SKM-1 treated with dmso at 0.1 percent for 144 hours (cell line): ENCODE results near the gene RANBP1.

Experiments
- DNase-seq: peaks from one replicate; lab custom pipeline; 2025; ENCODE audit not compliant: unreplicated experiment; lab: John Stamatoyannopoulos, UW

RANBP1 gene

GRCh38 chr22:20135806-20136602, 20.1 kb downstream of the RANBP1 start:
- DNase-seq = no peak

DNA sequence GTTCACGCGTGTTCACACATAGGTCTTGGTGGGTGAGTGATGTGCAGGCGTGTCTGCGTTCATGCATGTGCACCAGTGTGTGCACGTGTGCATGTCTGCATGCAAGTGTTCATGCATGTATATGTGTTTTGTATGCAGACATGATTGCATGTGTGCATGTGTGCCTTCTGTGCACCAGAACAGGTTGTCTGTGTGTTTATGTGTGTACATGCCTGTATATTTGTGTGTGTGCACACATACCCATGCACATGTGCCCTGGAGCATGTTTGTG, 20.6 kb downstream of the RANBP1 start:
- no peak for DNase-seq

- no peak for DNase-seq
Measured at GRCh38 chr22:20137113-20137512, 21.2 kb downstream of the RANBP1 start.

DNA sequence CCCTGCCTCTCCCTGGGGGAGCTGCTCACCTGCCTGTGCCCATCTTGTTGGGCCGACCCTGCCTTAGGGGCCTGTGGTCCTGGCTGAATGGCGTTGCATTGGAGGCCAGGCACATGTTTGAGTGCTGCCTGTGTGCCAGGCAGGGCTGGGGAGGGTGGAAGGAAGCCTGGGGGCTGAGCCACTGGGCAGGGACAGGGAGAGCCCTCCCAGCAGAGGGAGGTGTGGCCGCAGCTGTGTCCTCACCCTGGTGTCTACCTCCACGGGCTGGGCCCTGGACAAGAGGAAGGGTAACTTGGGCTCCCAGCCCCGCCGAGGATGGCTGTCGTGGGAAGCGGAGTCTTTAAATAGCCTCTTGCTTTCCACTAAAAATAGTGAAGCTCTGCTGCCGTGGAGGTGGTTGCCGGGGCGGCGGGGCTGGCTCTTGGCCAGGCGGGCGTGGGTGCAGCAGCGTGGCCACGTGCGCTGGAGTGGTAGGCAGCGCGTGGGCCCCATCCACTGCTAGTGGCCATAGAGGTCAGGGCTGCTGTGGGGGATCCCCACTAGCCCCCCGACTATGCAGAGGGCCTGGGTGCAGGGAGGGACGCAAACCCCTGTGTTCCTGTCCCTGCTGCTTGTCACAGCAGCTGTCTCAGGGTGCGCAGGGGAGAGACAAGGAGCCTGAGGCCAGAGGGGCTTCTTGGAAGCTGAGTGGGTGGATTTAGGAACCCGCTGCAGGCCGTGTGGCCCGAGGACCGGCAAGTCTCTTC, 21.9 kb downstream of the RANBP1 start:
- no peak for DNase-seq

GRCh38 chr22:20138417-20138738, 22.5 kb downstream of the RANBP1 start:
- DNase-seq = no peak

DNA sequence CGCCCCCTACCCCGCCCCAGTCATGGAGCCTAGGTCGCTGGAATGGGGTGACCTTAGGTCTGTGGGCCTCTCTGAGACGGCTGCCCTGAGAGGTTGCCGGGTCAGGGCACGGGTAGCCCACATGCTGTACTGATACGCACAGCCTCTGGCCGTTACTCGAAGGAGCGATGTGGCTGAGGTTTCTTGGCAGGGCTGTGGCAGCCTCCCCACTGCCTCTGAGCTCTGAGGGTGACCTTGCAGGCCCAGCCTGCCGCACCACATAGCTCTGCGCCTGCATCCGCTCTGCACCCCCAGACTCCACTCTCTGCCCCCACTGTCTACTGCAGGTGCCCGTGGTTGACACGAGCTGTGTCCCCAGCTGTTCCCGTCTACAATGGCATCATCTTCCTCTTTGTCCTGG, 23.0 kb downstream of the RANBP1 start:
- no peak for DNase-seq

- DNase-seq = no peak
Measured at GRCh38 chr22:20139391-20140106, 23.6 kb downstream of the RANBP1 start.

DNA sequence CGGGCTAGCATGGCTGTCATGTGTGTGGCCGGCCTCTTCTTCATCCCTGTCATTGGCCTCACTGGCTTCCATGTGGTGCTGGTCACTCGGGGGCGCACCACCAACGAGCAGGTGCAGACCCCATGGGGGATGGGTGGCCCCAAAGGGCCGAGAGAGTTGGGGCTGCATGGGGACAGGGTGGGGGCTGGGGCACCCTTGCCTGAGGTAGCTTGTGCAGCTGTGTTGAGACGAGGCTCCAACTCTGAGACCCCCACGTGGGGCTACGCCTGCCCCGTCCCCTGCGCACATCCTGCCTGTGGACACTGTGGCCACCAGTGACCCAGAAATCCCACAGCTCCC, 24.2 kb downstream of the RANBP1 start:
- DNase-seq = no peak

GRCh38 chr22:20140521-20140964, 24.6 kb downstream of the RANBP1 start:
- no peak for DNase-seq

- no peak for DNase-seq
Measured at GRCh38 chr22:20141186-20142077, 25.5 kb downstream of the RANBP1 start.

DNA sequence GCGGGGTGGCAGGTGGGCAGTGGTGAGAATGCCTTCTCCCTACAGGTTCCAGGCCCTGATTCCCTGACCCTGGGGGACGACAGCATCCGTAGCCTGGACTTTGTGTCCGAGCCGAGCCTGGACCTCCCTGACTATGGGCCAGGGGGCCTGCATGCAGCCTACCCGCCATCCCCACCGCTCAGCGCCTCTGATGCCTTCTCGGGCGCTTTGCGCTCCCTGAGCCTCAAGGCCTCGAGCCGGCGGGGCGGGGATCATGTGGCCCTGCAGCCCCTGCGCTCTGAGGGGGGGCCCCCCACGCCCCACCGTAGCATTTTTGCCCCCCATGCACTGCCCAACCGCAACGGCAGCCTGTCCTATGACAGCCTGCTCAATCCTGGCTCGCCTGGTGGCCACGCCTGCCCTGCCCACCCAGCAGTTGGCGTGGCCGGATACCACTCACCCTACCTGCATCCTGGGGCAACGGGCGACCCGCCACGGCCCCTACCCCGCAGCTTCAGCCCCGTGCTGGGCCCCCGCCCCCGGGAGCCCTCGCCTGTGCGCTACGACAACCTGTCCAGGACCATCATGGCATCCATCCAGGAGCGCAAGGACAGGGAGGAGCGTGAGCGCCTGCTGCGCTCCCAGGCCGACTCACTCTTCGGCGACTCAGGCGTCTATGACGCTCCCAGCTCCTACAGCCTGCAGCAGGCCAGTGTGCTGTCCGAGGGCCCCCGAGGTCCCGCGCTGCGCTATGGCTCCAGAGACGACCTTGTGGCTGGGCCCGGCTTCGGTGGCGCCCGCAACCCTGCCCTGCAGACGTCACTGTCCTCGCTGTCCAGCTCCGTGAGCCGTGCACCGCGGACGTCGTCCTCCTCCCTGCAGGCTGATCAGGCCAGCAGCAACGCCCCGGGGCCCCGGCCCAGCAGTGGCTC, 27.1 kb downstream of the RANBP1 start:
- DNase-seq = no peak

- no peak for DNase-seq
Measured at GRCh38 chr22:20143883-20144665, 28.2 kb downstream of the RANBP1 start.

DNA sequence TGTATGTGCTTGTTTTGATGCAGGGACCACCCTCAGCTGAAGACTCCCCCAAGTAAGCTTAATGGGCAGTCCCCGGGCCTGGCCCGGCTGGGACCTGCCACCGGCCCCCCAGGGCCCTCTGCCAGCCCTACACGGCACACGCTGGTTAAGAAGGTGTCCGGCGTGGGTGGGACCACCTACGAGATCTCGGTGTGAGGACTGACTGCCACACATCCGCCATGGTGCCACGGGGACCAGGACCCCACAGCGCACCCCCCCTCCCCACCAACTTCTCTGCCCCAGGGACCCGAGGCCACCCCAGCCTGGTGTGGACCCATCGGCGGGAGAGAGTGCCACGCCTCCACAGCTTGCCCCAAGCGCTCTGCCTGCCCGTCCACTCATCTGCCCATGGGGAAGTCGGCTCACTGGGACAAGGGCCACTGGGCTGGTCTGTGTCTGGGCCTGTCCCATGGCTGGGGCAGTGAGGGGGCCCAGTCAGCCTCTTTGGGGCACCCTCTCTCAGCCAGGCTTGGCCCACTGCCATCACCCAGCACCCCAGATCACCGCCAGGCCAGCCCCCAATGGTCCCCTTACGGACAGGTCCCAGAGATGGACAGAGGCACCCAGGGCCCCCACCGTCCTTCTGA, 29.4 kb downstream of the RANBP1 start:
- DNase-seq = no peak

GRCh38 chr22:20145832-20146223, 29.9 kb downstream of the RANBP1 start:
- no peak for DNase-seq

DNA sequence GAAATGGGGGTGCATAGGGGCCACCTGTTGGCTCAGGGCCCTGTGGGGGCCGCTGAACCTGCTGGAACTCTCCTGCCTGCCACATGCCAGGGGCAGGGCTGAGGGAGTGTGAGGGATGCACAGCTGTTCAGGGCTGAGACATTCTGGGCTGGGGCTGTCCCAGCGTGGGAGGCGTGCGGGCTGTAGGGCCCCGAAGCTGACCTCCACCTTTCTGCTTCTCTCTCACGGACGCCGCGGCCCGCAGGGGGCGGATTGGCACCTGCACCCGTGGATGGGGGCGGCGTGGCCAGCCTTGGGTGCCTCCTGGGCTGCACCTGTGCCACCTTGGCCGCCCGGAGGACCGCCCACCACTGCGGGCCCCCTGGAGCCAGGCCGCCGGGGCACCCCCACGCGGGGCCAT, 30.9 kb downstream of the RANBP1 start:
- no peak for DNase-seq

DNA sequence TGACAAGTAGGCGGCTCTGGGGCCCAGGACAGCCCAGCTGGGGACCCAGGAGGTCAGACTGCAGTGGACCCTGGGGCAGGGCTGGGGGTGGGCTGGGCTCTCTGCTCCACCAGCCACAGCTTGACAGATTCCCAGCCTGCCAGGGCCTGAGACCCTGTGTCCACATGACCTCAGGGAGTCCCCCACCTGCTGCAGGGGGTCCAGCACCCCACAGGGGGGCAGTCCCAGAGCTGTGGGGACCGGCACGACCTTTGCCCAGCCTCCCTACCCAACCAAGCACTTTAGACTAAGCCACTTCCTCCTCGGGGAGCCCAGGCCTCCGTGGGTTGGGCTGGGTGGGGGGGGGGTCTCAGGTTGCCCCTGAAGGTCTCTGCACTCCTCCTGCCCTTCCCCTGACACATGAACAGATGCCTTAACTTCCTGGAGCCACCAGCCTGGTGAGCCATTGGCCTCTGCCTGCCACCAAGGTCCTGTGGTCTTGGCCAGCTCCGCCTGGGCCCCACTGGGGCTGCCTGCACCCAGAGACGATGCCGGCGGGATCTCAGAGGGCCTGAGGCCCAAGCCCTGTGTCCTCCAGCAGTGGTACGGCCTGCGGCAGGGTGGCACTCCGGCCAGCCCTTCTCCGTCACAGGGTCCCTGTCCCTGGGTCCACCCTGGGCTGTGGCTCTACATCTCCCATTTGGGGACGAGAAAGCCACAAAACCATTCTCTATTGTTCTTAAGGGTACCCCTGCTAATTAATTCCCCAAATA, 31.5 kb downstream of the RANBP1 start:
- no peak for DNase-seq

GRCh38 chr22:20148414-20148813, 32.5 kb downstream of the RANBP1 start:
- DNase-seq = no peak
